GM18861 (cell line): ENCODE data around the gene SPATA1.
A peak's percentile ranks its signal among the peaks of the same experiment; 100 is the strongest.

Experiments used
- ATAC-seq: cut with Tn5 transposase; IDR thresholded peaks from one replicate; pipeline ENCODE4 v1.9.1; 2021; ENCODE audit not compliant: unreplicated experiment

The SPATA1 gene, protein sequence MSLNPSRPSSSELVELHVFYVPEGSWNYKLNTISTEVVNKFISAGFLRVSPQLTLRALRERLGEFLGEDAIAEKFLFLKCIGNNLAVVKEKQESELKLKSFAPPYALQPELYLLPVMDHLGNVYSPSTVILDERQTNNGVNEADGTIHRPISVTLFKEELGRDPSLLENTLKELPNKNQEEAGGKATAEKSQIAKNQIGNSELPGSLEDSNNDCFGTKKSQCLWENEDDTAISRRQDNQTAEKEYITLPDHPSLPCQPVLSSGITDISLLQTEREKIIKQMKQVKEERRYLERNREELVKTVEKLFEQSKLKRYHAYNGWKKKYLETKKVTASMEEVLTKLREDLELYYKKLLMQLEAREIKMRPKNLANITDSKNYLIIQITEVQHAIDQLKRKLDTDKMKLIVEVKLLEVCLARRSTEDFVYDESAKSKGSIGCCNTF

DNA sequence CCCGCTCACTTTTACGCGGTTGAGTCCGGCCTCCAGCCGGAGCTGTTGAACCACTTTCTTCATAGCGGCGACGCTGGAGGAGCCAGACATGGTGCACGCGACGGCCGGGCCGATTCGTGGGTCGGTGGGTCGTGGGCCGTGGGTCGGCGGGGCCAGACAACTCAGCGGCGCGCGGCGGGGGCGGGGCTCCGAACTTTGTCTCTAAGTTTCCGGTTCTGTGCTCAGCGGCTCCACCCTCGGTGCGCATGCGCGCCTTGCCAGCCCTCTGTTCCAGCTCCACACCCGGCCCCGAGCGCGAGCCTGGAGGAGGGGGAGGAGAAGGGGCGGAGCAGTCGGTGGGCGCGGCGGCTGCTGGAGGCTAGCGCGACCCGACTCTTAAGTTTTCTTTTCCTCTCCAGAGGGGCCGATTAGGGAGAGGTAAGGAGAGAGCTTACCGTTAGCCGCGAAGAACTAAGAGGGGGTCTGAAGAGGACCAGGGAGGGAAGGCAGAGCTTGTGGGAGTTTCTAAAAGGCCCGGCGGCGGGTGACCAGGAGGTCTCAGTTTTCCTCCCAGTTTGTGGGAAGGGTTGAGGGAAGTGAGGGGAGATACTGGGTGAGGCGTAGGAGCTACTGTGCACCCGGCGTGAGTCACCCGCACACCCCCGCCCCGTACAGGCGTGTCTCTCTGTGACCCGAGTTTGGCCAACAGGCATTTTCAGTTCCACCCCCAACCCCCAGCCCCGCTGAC lies at the start of gene SPATA1, which contains the start of gene GNG5:
Gene SPATA1, plus strand, starts transcription at position 385 of the 727 bp plus-strand sequence. CDS start 9,974 bp downstream, outside the sequence.
Gene GNG5, minus strand, starts transcription at position 580 of the 727 bp plus-strand sequence. Its CDS starts 490 bp downstream, at position 90.
- ATAC-seq = peak; percentile 72

DNA sequence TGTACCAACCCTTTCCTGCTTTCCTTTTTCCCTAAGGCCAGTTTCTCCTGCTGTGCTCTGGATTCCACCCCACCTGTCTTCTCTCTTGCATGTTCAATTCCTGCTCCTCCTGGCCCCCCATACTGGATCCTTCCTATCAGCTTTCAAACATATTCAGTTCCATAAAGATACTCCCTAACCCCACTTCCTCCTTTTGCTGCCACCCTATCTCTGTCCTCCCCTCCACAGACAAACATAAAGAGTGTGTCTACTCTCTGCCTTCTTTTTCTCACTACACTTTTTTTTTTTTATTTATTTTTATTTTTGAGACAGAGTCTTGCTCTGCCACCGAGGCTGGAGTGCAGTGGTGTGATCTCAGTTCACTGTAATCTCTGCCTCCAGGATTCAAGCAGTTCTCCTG lies 44.1 kb upstream of the SPATA1 start:
- no peak for ATAC-seq

DNA sequence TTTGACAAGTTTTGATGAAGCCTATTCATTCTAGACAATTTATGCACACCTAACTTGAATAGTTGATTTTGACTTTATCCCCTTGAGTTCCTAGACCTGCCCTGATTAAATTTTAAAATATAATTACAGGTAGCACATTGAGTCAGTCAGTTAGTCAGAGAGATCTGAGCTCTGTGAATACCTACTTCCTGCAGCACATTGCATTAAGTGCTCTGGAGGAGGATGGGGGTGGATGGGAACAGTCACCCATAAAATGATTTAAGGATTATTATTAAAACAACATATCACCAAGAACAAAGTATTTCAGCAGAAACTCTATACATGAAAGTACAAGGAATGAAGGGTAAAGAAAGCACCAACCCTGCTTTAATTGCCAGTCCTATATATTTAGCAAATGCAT lies 38.9 kb upstream of the SPATA1 start:
- ATAC-seq = no peak

DNA sequence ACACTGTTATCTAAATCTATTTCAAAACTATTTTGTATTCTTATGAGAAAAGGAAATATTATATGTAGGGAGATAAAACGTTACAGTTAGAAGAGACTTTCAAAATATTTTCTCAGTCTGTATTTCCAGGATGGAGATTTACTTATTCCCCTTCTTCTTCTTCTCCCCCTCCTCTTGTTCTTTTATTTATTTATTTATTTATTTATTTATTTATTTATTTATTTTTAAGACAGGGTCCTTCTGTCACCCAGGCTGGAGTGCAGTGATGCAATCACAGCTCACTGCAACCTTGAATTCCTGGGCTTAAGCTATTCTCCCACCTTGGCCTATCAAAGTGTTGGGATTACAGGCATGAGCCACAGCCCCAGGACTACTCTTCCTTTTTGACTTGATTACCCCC lies 30.0 kb upstream of the SPATA1 start:
- no peak for ATAC-seq

DNA sequence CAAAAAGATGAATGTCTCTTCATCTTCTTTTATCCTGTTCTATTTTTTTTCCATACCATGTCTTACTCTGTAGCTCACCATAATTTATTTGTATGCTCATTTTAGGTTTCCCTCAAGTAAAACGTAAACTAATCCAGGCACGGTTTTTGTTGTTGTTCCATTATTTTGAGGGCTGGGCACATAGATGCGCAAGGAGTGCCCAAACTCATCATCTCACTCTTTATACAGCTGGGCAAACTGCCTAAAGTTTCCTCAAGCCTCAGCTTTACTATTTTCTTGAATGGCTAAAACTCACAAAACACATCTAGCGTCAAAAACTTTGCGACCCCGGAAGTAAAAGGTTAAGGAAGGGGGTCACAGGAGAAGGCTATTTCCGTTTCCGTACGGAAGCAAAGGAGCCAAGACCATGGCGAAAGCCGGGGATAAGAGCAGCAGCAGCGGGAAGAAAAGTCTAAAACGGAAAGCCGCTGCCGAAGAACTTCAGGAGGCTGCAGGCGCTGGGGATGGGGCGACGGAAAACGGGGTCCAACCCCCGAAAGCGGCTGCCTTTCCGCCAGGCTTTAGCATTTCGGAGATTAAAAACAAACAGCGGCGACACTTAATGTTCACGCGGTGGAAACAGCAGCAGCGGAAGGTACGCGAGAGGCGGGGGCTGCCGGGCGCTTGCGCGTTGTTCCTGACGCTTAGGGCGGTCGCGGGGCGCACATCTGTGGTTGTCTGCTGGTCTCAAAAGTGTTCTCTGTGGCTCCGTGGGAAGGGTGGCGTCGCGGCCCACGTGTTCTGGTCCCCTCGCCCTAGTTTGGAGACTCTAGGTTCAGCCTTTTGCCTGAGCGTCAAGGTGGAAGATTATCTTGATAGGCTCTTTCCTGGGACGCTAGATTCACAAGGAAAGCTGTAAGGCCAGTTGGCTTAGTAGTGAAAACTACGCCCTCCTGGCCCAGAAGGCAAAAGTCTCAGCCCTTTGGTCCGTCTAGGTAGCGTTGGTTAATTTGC lies 27.0 kb upstream of the SPATA1 start, which contains the start of gene RPF1:
Gene RPF1, plus strand, starts transcription at position 391 of the 993 bp plus-strand sequence. Its CDS starts 16 bp downstream, at position 407.
- ATAC-seq = peak; percentile 91

DNA sequence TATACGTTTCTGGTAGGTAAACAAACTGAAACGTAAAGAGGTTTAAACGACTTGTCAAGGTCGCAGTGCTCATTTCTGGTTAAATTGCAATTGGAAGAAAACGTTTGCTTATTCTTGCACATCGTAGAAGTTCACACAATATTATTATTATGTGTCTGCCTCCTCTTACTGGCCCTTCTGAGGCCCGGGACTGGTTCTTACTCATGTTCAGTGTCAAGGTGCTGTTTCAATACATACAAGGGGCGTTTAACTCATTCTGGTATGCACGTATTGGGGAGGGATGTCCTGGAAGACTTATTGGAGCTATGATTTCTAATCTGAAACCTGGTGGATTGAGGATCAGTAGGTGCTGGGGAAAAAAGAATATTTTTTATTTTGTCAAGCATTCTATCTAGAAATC lies 26.2 kb upstream of the SPATA1 start:
- ATAC-seq = peak; percentile 3

DNA sequence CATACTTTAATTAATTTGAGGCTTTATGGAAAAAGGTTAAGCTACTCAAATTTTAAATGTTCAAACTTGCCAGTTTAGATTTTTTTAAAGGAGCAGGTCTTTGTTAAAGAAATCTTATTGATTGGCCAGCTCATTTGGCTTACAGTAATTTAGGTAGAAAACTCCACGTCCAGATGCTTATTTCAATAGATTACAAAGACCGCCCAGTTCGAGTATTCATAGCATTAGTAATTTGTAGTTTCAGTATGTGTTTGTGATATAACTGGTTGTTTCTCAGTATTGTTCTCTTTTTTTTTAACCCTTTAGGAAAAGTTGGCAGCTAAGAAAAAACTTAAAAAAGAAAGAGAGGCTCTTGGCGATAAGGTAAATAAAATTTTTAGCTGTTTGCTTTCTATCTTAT lies 25.5 kb upstream of the SPATA1 start:
- ATAC-seq = no peak

DNA sequence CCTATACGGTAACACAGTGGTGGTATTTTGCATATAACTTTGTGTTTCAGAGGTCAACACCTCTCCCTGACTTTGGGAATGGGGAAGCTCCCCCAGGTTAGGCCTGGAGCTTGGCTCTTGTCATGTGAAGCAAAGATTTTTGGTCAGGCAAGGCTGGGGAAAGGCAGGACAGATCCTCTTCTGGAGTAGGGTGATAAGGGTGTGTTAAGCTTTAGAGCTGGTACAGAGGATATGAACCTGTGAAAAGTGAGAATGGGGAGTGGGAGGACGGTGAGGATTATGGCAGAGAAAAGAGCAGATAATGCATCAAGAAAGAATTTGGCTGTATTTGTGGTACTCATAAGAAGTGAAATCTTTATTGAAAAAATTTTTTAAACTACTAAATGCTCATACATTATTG lies 24.9 kb upstream of the SPATA1 start:
- ATAC-seq = no peak

DNA sequence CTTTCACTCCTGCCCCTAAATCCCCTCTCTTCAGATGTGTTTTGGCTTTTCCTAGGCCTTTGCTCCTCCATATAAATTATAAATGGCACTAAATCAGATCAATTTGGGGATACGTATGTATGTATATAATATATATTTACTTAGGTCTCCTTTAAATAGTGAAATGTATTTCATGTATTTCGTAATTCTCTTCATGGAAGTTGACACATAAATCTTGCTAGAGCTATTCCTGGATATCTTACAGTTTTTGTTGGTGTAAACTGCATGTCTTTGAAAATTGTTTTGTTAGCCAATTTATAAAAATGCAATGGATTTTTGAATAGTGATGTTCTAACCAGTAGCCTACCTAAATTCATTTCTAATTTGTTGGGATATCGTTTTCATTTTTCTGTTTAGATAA lies 18.1 kb upstream of the SPATA1 start:
- no peak for ATAC-seq

DNA sequence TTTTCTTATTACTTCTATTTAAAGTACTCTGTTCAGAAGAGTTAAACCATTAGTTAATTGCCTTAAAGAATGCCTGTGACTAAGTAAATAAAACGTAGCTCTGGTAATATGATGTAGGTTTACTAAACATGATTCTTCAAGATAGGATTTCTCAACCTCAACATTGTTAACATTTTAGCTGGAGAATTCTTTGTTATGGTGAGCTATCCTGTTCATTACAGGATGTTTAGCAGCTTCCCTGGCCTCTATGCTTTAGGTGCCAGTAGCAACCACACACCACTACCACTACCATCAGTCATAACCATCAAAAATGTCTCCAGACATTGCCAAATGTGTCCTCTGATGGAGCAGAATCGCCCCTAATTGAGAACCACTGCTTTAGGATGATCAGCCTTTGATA lies 16.4 kb upstream of the SPATA1 start:
- ATAC-seq = no peak

DNA sequence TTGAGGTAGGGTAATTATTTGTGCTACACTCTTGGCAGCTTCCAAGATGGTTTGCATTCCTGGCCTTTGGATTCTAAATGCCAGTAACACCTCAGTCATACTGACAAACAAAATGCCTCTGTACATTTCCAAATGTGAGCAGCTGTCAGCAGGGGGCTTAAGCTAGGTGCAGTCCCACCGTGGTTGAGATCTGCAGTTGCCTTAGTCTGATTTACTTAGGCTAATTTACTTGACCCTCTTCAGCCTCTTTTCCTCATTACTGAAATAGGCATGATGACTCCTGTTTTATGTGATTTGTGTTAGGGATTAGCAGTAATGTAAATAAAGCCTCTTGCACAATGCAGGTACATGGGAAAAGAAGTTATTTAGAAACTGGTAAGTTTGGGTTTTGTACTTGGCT lies 13.5 kb upstream of the SPATA1 start:
- ATAC-seq = no peak

DNA sequence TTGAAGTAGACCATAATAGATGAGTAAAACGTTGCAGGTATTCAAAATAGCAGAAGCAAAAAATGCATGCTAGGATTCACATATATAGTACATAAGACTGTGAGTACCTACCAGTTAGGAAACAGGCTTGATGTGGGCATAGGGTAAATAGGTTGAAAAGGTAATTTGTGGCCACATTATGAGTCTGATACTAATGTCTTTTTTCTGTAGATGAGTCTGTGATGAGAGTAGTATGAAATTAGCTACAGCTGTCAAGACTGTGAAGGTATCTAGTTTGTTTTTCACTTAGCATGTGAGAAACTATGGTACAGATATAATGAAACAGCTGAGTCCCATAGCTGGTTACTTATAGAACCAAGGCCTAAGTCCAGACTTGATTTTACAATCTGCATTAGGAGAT lies 12.4 kb upstream of the SPATA1 start:
- ATAC-seq = no peak

DNA sequence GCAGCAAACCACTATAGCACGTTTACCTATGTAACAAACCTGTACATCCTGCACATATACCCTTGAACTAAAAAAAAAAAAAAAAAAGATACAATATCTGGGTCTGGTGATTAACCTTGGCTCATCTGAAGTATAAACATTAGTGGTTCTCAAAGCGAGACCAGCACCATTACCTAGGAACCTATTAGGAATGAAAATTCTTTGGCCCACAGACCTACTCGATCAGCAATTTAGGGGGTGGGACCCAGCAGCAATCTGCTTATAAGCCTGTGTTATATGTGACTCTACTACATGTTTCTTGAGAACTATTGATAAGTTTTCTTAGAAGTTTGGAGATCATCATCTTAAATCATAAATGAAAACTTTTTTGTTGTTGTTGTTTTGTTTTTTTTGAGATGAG lies 9.7 kb upstream of the SPATA1 start:
- ATAC-seq = no peak

DNA sequence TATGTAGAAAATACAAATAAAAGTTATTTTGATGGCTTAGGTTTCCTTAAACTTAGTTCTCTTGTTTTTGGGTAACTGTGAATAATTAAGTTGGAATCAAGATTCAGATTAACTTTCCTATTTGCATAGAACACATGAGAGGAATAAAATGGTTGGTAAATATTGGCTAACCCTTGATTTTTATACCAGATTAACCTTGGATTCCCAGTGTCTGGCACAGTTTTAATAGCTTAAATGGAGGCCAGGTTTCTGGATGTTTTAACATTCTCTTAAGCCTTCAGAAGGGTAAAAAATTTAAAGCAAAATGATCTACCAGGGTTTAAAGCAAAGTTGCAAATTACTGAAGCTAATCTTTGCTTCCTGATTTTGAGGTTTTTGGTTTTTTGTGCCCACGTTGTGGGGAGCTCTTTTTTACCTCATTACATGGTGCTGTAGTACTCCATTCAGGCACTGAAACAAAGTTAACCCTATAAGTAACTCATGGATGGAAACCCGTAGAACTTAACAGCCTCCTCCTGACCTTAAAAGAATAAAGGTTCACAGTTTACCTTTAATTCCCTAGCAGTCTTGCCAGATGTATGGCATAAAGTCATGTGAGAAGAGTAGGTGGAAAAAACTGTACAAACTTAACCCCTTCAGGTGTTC lies 8.4 kb upstream of the SPATA1 start:
- no peak for ATAC-seq

DNA sequence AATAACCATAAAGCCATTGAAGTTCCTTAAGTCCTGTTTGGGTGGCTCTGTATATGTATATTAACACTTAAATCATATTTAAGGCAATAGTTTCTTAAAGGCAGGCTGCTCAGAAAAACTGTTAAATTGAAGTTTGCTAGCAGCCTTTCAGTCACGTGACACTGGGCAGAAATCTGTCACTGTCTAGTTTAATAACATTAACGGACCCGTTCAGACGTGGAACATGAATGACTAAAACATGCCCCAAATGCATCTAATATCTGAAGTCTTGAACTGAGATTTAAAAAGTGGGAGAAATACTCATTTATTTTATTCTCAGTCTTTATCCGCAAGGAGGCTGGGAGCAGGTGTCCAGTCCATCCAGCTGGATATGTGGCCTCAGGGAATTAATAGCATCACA lies 3.3 kb upstream of the SPATA1 start:
- no peak for ATAC-seq

DNA sequence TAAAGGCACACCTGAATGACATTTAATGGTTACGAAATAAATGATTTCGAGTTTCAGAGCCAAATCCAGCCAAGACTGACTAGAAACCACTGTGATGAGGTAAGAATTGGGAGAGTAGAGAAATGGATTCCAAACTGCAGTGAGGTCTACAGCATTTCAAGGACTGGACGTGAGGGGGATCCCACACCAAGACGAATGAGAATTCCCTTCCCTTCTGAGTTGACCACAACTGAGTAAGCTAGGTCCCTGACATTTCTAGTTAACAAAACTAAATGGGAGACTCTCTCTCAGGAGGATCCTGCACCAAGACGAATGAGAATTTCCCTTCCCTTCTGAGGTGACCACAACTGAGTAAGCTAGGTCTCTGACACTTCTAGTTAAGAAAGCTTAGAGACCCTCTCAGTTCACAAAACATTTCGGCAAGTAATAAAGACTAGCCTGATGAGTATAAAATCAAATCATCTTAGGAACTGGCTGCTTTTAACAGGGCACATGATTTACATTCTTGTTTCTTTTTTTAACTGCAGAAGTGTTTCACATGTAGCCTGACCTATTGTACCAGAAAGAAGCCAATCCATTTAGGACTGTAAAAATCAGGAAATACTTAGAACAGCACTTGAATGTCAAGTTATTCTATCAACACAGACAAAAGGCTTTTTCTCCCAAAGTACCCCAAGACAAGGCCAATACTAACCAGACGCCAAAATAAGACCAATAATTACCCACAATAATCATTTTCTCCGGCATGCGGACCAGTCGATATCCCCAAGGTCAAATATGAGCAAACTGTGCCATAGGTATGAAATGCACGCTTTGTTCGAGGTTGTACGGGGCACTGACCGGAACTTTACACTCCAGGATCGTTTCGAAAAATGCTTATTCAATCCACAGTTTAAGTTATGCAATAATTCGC lies 1.4 kb upstream of the SPATA1 start:
- ATAC-seq = no peak

DNA sequence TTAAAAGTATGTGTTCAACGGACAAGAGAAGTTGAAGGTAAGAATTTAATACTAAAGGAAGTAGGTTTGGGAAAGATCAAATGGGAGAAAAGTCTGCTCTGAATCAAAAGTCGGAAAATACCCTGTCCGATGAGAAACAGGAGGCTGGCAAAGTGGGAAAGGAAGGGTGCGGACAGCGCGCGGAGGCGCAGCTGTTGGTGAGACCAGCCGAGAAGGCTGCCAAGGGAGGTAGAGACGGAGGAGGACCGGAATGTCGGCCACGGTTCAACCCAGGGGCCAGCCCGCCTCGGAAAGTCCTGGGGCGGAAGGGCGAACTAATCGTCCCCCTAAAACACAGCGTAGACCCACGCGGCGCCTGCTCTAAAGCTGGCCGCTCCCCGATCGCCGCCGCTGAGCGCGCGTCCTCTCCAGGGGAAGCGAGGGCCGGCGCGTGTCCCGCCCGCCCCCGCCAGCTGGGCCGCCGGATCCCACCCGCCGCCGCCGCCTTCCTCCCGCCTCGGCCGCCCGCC lies 639 bp upstream of the SPATA1 start:
- ATAC-seq = peak; percentile 9

DNA sequence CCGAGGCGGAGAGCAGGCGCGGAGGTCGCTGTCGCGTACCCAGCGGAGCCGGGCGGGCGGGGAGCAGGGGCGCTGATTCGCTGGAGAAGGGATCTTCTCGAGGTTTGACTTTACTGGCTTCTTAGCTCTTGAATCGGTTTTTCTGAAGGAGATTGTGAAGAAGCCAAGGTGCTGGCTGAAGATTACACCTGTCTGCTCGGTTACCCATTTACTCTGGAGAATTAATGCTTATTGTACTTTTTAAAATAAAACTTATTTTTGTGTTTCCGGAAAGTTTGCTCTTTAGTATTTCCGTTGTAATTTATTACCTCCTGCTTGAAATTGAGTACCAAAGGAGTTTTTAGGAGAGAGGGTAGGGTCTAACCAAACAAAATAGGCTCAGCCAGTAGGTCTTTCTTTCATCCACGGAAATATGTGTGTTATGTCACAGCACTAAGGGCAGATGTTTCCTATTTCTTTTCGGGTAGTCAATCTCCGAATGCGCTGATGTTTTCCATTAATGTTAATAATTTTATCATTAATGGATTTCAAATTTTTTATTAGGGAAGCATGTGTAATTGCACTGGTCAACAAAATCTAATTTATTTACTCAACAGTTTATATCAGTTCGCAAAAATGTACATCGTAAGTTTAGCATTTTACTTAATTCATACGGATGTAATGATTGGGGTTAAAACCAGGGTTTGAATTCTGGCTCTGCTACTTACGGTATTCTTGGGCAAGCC lies 705 bp downstream of the SPATA1 start:
- peak; percentile 1 for ATAC-seq
